ENCODE measurements around the gene OR5B21. TPM values are rescaled to one million over a fixed set of nuclear protein-coding genes. Genes with fewer than 3 reads are reported as not detected.
A peak's percentile ranks its signal among the peaks of the same experiment; 100 is the strongest.

Gene OR5B21
- 1 to 10 TPM; 2.9 to 3.6 TPM for total RNA-seq

DNA sequence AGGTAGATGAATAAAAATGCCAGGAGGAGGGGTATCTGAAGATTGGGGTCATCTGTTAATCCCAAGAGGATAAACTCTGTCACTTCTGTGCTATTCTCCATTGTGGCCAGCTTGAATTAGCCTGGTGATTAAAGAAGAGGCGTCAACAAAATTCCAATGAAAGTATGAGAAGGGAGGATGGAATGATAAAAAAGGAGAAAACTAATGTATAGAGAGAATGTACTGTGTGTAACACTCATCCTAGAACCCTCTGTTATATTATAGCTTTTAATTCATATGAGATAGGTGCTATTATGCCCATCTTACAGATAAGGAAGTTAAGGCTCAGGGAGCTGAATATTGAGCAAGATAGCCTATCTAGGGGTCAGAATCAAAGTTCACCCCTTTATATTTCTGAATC lies at the start of gene OR5B21:
TSS of gene OR5B21 (minus strand) at position 101 of the 400 bp plus-strand sequence. CDS start at position 101, 0 bp downstream.
- Mint-ChIP-seq H3K4me1 (no peaks in the 10 kb centered on the region), H3K27me3 (no peaks in the 10 kb centered on the region), H3K27ac (no peak within 1 kb of the TSS), H3K36me3 (ENCODE audit: low read depth) (peaks cover 49% of the 10 kb centered on the region), H3K4me3 (no peak within 1 kb of the TSS), H3K9me3 (no peaks in the 10 kb centered on the region)
- ATAC-seq (replicated peaks), result no peak

DNA sequence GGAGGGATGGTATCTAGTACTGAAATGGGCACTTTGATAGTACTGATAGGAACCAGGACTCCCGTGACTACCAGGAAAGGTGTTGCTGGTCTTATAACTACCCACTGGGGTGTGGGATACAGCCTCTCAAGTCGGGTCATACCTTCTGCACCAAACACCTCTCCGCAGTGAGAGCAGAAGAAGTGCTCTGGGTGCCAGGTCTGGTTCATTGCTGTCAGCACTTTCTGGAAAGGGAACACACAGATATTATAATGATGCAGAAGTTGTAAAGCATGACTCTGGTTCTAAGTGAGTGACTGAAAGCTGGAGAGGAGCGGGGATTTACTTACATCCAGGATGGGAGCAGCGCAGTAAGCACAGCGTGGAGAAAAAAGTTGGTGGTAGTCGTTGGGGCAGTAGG lies 41.7 kb upstream of the OR5B21 start:
- peaks cover 100% of the 10 kb centered on the region for H3K36me3 Mint-ChIP-seq (ENCODE audit: low read depth)
- no peak for ATAC-seq (replicated peaks)
- no peaks in the 10 kb centered on the region for H3K27me3 Mint-ChIP-seq
- no peaks in the 10 kb centered on the region for H3K9me3 Mint-ChIP-seq
- no peak overlapping the region for H3K27ac Mint-ChIP-seq
- H3K4me3 Mint-ChIP-seq, result no peak overlapping the region
- H3K4me1 Mint-ChIP-seq, result peaks cover 24% of the 10 kb centered on the region

DNA sequence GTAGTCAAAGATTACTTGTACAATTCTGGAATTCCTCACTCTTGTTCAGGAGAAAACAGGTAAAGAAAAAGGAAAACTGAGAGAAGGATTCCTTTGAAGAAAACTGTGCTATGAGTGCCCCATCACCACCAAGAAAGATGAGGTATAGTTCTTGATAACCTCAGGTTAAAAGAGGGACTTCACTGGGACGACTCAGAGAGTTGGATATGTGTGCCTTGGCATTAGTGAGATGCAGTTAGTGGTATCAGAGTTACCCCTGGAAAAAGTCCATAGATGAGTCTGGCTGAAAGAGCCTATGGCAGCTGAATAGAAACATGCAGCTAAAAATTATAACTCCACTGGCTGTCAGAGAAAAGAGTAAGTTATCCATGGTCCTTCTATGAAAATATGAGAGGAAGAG lies 38.9 kb upstream of the OR5B21 start:
- peak overlapping the region; percentile 70 for H3K27ac Mint-ChIP-seq
- no peaks in the 10 kb centered on the region for H3K9me3 Mint-ChIP-seq
- peaks cover 92% of the 10 kb centered on the region for H3K36me3 Mint-ChIP-seq (ENCODE audit: low read depth)
- peaks cover 16% of the 10 kb centered on the region for H3K4me1 Mint-ChIP-seq
- no peak overlapping the region for H3K4me3 Mint-ChIP-seq
- no peaks in the 10 kb centered on the region for H3K27me3 Mint-ChIP-seq
- ATAC-seq (replicated peaks), result no peak

DNA sequence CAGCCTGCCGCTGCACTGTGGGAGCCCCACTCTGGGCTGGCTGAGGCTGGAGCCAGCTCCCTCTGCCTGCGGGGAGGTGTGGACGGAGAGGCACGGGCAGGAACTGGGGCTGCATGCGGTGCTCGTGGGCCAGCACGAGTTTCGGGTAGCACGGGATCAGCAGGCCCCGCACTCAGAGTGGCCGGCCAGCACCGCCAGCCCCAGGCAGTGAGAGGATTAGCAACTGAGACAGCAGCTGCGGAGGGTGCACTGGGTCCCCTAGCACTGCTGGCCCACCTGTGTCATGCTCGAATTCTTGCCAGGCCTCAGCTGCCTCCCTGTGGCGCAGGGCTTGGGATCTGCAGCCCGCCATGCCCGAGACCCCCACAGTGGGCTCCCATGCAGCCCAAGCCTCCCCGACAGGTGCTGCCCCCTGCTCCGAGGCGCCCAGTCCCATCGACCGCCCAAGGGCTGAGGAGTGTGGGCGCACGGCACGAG lies 24.0 kb upstream of the OR5B21 start:
- Mint-ChIP-seq H3K36me3 (ENCODE audit: low read depth) (peaks cover 99% of the 10 kb centered on the region), H3K27me3 (no peaks in the 10 kb centered on the region), H3K27ac (no peak overlapping the region), H3K4me1 (peaks cover 27% of the 10 kb centered on the region), H3K4me3 (no peak overlapping the region), H3K9me3 (no peaks in the 10 kb centered on the region)
- no peak for ATAC-seq (replicated peaks)

DNA sequence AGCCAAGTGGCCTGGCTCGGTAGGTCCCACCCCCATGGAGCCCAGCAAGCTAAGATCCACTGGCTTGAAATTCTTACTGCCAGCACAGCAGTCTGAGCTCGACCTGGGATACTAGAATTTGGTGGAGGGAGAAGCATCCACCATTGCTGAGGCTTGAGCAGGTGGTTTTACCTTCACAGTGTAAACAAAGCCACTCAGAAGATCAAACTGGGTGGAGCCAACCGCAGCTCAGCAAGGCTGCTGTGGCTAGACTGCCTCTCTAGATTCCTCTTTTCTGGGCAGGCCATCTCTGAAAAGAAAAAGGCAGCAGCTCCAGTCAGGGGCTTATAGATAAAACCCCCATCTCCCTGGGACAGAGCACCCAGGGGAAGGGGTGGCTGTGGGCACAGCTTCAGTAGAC lies 22.3 kb upstream of the OR5B21 start:
- peaks cover 25% of the 10 kb centered on the region for H3K4me1 Mint-ChIP-seq
- no peak overlapping the region for H3K4me3 Mint-ChIP-seq
- no peaks in the 10 kb centered on the region for H3K9me3 Mint-ChIP-seq
- H3K36me3 Mint-ChIP-seq (ENCODE audit: low read depth), result peaks cover 99% of the 10 kb centered on the region
- ATAC-seq (replicated peaks), result no peak
- no peak overlapping the region for H3K27ac Mint-ChIP-seq
- H3K27me3 Mint-ChIP-seq, result no peaks in the 10 kb centered on the region

DNA sequence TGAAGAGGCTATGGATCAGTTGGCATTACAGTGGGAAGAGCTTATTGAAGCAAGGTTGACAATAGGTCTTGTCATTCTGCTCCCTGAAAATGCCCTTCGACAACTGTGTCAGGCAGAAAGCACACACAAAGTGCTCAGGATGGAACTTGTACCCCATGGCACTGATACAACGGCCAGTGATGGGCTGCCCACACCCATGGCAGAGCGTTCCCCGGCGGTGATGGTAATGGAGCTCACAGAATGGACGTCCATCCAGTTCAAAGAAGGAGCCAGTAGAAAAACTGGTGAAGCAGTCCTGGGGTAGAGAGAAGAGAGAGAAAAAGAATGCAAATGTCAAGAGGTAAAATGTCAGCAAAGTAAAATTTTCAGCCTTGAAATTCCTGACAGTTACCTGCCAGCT lies 19.5 kb upstream of the OR5B21 start:
- no peak overlapping the region for H3K27ac Mint-ChIP-seq
- H3K4me3 Mint-ChIP-seq, result no peak overlapping the region
- ATAC-seq (replicated peaks), result no peak
- H3K9me3 Mint-ChIP-seq, result no peaks in the 10 kb centered on the region
- H3K27me3 Mint-ChIP-seq, result no peaks in the 10 kb centered on the region
- H3K4me1 Mint-ChIP-seq, result peaks cover 25% of the 10 kb centered on the region
- peaks cover 99% of the 10 kb centered on the region for H3K36me3 Mint-ChIP-seq (ENCODE audit: low read depth)

DNA sequence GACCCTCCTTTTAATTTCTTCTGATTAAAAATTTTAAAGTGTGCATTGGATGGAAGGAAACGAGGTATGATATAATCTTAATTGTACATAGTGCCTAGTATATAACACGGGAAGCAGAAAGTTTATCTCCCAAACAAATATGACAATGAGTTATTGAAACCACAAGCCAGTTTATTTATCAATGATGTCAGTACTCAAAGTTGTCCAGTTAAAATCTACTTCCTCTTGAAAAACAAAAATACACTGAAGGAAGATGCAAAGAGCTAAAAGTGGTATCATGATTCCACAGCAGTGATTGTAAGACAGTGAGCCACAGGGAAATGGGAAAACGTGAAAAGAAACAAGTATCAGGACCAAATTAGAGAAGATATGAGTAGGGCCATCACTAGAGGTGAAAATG lies 18.8 kb upstream of the OR5B21 start:
- no peak overlapping the region for H3K4me3 Mint-ChIP-seq
- peaks cover 100% of the 10 kb centered on the region for H3K36me3 Mint-ChIP-seq (ENCODE audit: low read depth)
- no peaks in the 10 kb centered on the region for H3K9me3 Mint-ChIP-seq
- ATAC-seq (replicated peaks), result no peak
- peaks cover 25% of the 10 kb centered on the region for H3K4me1 Mint-ChIP-seq
- H3K27ac Mint-ChIP-seq, result no peak overlapping the region
- H3K27me3 Mint-ChIP-seq, result no peaks in the 10 kb centered on the region

DNA sequence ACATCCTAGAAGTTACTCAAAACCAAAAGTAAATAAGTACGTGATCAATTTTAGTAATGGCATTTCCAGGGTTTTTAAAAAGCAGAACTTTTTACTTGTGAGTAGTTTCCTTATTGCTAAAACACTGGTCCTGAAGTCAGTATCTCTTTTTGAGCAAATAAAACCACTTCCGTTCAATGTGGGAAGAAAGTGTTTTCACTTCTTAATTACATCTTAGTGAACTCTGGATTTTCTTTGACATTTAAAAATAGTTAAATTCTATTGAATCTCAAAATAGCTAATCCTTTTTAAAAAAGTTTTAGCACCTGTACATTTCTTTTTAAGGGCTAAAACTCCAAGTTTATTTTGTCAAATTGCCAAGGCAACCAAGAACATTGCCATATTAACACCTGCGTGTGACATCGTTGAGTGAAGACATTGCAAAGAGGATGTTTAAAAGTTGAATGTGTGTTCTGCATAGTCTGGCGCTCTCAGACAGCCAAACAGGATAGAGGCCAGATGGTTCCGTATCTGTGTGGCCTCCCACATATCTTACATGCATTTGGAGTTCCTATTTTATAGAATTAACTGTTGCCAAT lies 17.2 kb upstream of the OR5B21 start:
- peak; percentile 79 for ATAC-seq (replicated peaks)

DNA sequence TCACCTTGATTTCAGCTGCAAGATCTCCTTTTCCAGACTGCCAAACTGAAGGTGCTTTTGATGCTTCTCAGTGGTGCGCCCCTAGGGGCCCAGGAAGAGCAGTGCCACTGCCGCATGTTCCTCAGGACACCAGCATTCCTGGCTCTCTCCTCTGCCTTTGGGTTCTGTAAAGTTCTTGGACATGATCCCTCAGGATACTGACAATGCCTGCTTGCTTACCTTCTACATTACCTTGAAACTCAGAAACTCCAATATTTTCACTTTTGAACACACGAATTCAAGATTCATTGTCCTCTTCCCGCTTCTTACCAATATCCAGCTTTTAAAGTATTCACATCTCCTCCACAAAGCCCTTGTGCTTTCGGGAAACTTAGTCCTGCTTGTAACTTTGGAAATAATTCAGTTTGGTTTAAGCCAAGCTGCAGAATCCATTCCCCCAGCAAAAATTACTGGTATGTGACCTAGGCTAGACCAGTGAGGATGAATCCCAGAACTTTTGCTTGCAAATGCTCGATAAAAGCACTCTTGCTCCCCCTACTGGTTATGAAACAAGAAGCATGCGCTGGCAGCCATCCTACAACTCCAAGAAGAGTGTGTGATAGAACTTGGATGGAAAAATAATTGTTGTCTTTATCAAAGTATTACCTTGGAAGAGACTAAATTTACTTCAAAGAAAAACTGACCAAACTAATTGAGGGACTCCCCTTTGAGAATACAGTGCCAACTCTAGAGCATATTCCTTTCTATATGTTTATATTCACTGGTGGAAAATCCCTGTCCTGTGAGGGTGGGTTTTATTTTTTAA lies 16.5 kb upstream of the OR5B21 start:
- H3K4me1 Mint-ChIP-seq, result peaks cover 25% of the 10 kb centered on the region

More for the DNA sequence above, 17.2 kb upstream of the OR5B21 start:
- Mint-ChIP-seq H3K4me3 (peak overlapping the region; percentile 84), H3K4me1 (peaks cover 25% of the 10 kb centered on the region), H3K36me3 (ENCODE audit: low read depth) (peaks cover 86% of the 10 kb centered on the region), H3K9me3 (no peaks in the 10 kb centered on the region), H3K27me3 (no peaks in the 10 kb centered on the region), H3K27ac (peak overlapping the region; percentile 91)

DNA sequence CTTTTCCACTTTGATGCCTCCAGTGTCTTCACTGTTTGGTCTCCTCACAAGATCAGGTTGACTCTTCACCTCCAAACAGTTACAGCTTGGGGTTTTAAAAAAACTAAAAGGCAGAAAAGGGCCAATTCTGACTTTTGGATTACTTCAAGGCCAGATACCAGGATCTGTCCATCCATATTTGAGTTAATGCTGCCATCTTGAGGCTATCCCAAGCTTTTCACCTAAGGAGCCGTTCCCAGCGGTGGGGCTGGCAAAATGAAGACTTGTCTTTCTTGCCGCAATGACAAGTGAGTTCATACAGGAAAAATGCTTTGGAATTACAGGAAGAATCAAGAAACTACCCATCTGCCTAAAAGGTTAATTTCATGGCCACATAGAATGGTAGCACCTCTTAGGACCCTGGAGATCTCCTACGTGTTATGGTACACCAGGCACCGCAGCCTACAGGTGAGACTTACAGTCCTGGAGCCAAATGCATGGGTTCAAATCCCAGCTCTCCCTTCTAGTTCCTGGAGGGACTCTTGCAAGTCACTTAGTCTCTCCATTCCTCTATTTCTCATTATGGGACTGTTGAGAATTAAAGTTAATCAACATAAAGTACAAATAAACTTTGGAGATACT lies 6.0 kb upstream of the OR5B21 start:
- Mint-ChIP-seq H3K27me3 (no peaks in the 10 kb centered on the region), H3K4me1 (no peaks in the 10 kb centered on the region), H3K9me3 (no peaks in the 10 kb centered on the region), H3K27ac (no peak overlapping the region), H3K4me3 (no peak overlapping the region), H3K36me3 (ENCODE audit: low read depth) (peaks cover 12% of the 10 kb centered on the region)
- ATAC-seq (replicated peaks), result no peak

More for the DNA sequence above, 16.5 kb upstream of the OR5B21 start:
- H3K27ac Mint-ChIP-seq, result peak overlapping the region; percentile 91
- H3K27me3 Mint-ChIP-seq, result no peaks in the 10 kb centered on the region
- ATAC-seq (replicated peaks), result peak; percentile 73
- peak overlapping the region; percentile 84 for H3K4me3 Mint-ChIP-seq
- peaks cover 79% of the 10 kb centered on the region for H3K36me3 Mint-ChIP-seq (ENCODE audit: low read depth)
- no peaks in the 10 kb centered on the region for H3K9me3 Mint-ChIP-seq

DNA sequence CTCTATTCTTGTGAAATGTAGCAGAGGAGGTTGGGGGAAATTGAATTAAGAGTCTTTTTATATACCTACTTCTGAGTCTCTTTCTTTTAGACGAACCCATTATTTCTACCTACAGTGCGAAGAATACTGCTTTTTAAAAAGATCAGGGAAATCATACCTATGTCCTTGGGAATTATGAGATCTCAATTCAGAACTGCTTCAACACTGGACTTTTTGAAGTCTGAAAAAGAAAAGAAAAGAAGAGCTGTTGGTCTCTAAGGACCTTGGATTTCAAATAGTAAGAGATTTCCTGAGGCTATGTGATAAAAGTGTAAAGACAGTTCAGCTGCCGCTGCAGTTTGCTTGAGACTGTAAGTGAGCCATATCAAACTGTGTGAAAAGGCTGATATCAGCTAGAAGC lies 3.7 kb upstream of the OR5B21 start:
- H3K36me3 Mint-ChIP-seq (ENCODE audit: low read depth), result peaks cover 22% of the 10 kb centered on the region
- H3K27me3 Mint-ChIP-seq, result no peaks in the 10 kb centered on the region
- no peak for ATAC-seq (replicated peaks)
- H3K4me3 Mint-ChIP-seq, result no peak overlapping the region
- no peaks in the 10 kb centered on the region for H3K9me3 Mint-ChIP-seq
- no peak overlapping the region for H3K27ac Mint-ChIP-seq
- no peaks in the 10 kb centered on the region for H3K4me1 Mint-ChIP-seq

DNA sequence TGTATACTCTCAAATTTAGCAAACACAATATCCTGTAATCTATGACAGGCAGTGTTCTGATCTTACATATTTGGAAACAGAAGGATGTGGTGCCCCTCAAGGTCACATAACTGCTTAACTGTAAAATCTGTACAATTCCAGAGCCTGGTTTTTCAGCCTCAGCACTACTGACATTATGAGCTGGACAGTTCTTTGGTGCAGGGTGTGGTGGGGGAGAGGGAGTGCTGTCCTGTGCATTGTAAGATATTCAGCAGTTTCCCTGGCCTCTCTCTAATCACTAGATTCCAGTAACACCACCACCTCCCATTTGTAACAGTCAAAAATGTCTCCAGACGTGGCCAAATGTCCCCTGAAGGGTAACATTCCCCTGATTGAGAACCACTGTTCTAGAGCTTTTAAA lies 1.8 kb upstream of the OR5B21 start:
- Mint-ChIP-seq H3K4me3 (no peak overlapping the region), H3K36me3 (ENCODE audit: low read depth) (peaks cover 37% of the 10 kb centered on the region), H3K4me1 (no peaks in the 10 kb centered on the region), H3K9me3 (no peaks in the 10 kb centered on the region), H3K27ac (no peak overlapping the region), H3K27me3 (no peaks in the 10 kb centered on the region)
- no peak for ATAC-seq (replicated peaks)

DNA sequence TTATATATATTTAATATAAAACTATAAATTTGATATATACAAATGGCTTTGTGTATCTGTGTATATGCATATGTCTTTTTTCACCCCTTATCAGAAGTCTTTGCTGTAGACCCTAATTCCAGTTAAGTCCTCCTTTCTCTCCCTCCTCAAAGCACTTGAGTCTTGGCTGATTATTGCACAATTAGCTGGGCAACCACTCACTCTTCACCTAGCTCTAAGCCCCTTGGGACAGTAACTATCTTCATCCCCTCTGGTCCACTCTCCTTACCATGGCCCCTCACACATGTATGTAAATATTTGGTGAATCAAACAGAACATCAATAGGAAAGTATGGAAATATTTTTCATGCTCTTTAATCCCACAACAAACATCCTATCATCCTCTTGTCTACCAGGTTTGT lies 909 bp upstream of the OR5B21 start:
- no peak for ATAC-seq (replicated peaks)
- Mint-ChIP-seq H3K4me1 (no peaks in the 10 kb centered on the region), H3K27me3 (no peaks in the 10 kb centered on the region)

DNA sequence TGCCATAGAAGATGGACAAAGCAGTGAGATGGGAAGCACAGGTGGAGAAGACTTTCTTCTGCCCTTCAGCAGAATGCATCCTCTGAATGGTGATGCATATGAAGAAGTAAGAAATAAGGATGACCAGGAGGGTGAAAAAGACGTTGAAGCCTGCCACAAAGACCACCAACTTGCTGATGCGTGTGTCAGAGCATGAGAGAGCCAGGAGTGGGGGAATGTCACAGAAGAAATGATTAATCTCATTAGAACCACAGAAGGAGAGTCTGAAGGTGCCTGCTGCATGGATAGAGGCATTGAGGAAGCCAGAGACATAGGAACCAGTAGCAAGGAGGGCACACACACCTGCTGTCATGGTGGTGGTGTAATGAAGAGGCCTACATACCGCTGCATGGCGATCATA lies 550 bp downstream of the OR5B21 start:
- H3K27ac Mint-ChIP-seq, result no peak overlapping the region
- H3K27me3 Mint-ChIP-seq, result no peaks in the 10 kb centered on the region
- no peak for ATAC-seq (replicated peaks)
- H3K4me3 Mint-ChIP-seq, result no peak overlapping the region
- peaks cover 56% of the 10 kb centered on the region for H3K36me3 Mint-ChIP-seq (ENCODE audit: low read depth)
- H3K9me3 Mint-ChIP-seq, result no peaks in the 10 kb centered on the region
- no peaks in the 10 kb centered on the region for H3K4me1 Mint-ChIP-seq

More for the DNA sequence above, 909 bp upstream of the OR5B21 start:
- Mint-ChIP-seq H3K27ac (no peak overlapping the region), H3K36me3 (ENCODE audit: low read depth) (peaks cover 43% of the 10 kb centered on the region), H3K9me3 (no peaks in the 10 kb centered on the region), H3K4me3 (no peak overlapping the region)

DNA sequence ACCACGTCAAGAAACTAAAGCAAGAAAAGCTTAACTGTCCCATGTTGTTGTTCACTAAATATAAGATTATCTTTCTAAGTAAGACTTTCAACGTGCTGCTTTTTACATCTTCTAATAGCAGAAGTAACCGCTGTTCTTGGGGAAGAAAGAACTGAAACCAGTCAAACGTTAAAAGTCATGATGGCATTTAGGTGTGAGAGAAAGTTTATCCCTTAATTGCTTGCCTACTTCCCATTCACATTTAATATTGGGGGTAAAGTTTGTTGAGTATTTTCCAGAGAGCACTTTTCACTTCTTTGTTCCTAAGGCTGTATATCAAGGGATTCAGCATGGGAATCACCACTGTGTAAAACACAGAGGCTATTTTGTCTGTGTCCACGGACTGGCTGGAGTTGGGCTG lies 970 bp downstream of the OR5B21 start:
- Mint-ChIP-seq H3K27me3 (no peaks in the 10 kb centered on the region), H3K9me3 (no peaks in the 10 kb centered on the region), H3K27ac (no peak overlapping the region), H3K36me3 (ENCODE audit: low read depth) (peaks cover 57% of the 10 kb centered on the region), H3K4me3 (no peak overlapping the region), H3K4me1 (no peaks in the 10 kb centered on the region)
- no peak for ATAC-seq (replicated peaks)

All from activated T-helper 17 cell treated with anti-CD3 and anti-CD28 coated beads, Interleukin-2, amount 50 U/mL, for 72 hours (primary cell).